Mucosa of rectum (tissue), 2 donors: ENCODE measurements around the gene RGS3.

Experiments
- H3K27ac ChIP-seq, 2 donors: one replicate each; pipeline ENCODE4 v1.7.0; 2013; ENCODE audit warnings: inconsistent platforms in 2 of 2, low read depth in 2 of 2, low read length in 2 of 2
- H3K27me3 ChIP-seq, 2 donors: one replicate each; pipeline ENCODE4 v1.7.0; 2013; ENCODE audit warnings: low read length in 2 of 2; ENCODE audit not compliant: control insufficient read depth in 2 of 2, insufficient read depth in 2 of 2
- H3K36me3 ChIP-seq, 2 donors: one replicate each; pipeline ENCODE4 v1.7.0; 2013; ENCODE audit warnings: low read length in 2 of 2; ENCODE audit not compliant: control insufficient read depth in 2 of 2, insufficient read depth in 2 of 2
- H3K4me1 ChIP-seq, 2 donors: one replicate each; pipeline ENCODE4 v1.7.0; 2013; ENCODE audit warnings: low read length in 2 of 2, mild to moderate bottlenecking in 1 of 2; ENCODE audit not compliant: control insufficient read depth in 2 of 2, insufficient read depth in 2 of 2
- H3K4me3 ChIP-seq, 2 donors: one replicate each; pipeline ENCODE4 v1.7.0; 2013; ENCODE audit warnings: low read length in 2 of 2
- H3K9ac ChIP-seq, 2 donors: one replicate each; pipeline ENCODE4 v1.7.0; 2013; ENCODE audit warnings: low read length in 2 of 2, low read depth in 1 of 2, mild to moderate bottlenecking in 1 of 2
- H3K9me3 ChIP-seq, 2 donors: one replicate each; pipeline ENCODE4 v1.7.0; 2013; ENCODE audit warnings: low read length in 2 of 2; ENCODE audit not compliant: control insufficient read depth in 2 of 2
- donor health status: healthy.
- donor health status: Normal muscosa, but diverticular disease.

The RGS3 gene

DNA sequence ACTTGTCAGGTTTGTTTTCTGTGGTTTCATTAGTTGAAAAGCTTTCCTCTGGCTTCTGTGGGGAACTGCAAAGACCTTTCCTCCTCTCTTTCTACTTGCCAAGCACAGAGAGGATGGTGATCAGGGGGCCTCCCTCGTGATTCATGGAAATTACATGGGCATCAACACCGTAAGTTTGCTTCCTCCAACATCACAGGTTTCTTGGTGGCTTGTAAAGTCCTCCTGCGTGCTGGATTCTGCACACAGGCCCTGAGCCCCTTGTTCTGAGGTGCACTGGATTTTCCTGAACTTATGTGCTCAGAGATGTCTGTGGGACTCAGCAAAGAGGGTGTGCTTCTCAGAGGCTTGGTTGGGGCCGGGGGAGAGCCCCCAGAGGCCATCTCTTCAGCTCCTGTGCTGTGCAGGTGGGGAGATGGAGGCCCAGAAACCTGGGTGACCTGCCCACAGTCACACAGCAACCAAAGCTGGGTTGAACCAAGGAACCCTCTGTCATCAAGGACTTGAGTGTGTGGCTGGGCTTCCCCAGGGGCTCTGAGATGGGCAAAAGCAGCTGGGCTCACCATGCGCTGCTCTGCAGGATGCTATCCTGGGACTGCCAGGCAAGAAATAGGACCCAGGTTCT is 36.5 kb downstream of the RGS3 start:
- Histone ChIP-seq H3K9me3 (no peaks in the 10 kb centered on the region), H3K4me3 (no peak overlapping the region), H3K4me1 (peaks cover 6 to 12% of the 10 kb centered on the region in 2 donors), H3K9ac (no peak overlapping the region), H3K36me3 (peaks cover 0 to 3% of the 10 kb centered on the region in 2 donors), H3K27ac (no peak overlapping the region), H3K27me3 (no peaks in the 10 kb centered on the region)

DNA sequence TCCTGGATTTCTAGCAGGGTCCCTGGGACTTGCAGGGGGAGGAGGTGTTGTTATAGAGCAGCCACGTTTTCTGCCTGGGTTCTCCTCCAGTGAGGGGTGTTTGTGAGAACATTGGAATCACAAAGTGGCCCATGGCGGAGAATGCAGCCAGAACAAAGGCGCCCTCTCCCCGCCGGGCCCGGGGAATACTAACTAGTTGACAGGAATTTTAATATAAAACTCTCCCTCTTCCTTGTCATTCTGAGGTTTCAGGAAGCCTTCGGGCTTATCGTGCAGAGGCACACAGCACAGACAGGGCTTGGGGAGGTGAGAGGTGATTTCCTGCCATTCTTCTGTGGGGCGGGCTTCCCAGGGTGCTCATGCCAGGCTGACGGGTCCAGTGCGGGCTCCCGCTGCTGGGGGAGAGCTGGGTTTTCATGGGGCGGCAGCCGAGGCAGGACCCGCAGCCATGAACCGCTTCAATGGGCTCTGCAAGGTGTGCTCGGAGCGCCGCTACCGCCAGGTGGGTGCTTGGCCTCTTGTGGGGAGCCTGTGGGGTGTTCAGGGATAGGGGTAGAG is 37.7 kb downstream of the RGS3 start:
- H3K27ac ChIP-seq = no peak overlapping the region
- H3K4me3 ChIP-seq = peak overlapping the region in 1 of 2 donors; percentile 41
- H3K4me1 ChIP-seq = peaks cover 10 to 16% of the 10 kb centered on the region in 2 donors
- peaks cover 0 to 3% of the 10 kb centered on the region in 2 donors for H3K36me3 ChIP-seq
- no peak overlapping the region for H3K9ac ChIP-seq
- H3K27me3 ChIP-seq = no peaks in the 10 kb centered on the region
- no peaks in the 10 kb centered on the region for H3K9me3 ChIP-seq

DNA sequence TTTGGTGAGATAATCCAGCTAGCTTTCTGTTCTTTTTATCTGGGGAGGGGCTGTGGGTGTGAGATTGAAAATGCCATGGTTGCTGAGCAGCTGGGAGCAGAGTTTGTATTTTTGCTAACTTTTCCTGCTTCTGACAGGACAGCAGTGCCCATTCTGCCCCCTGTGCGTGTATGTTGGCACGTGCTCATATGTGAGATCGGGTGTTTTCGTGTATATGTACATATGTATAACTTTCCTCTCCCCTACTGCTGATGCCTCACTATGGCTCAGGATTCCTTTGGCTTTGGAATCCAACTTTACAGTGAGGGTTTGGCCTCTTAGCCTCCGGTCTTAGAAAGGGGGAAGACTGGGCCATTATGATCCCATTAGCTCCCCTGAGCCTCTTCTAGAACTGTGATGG is 38.3 kb downstream of the RGS3 start:
- Histone ChIP-seq H3K4me1 (peaks cover 10 to 21% of the 10 kb centered on the region in 2 donors), H3K9ac (no peak overlapping the region), H3K4me3 (no peak overlapping the region)

DNA sequence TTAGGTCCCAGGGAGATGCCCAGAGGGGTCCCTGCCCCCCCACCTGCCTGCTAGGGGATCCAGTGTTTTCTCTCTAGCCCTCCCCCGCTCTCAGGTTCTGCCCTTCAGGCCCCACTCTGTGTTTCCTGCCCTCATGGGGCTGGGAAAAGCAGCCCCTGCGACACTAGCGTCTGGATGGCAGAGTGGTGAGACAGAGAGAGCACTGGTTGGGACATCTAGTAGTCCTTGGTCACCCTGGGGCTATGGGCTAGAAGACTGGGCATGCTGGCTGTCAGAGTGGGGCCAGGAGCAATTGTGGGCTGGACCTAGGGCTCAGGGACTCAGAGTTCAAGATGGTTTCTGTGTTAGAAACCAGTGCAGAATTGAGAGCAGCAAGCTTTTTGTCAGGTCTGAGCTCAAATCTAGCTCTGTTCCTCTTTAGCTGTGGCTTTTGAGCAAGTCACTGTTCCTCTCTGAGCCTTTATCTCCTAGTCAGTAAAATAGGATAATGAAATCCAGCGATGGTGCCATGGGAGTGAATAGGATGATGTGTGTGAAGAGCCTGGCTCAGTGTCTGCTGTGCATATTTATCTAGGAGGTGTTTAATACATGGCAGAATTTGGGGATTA is 39.0 kb downstream of the RGS3 start:
- Histone ChIP-seq H3K4me3 (peak overlapping the region in 1 of 2 donors; percentile 7), H3K9me3 (no peaks in the 10 kb centered on the region), H3K4me1 (peaks cover 10 to 24% of the 10 kb centered on the region in 2 donors), H3K9ac (no peak overlapping the region), H3K27ac (no peak overlapping the region), H3K27me3 (no peaks in the 10 kb centered on the region), H3K36me3 (peaks cover 0 to 3% of the 10 kb centered on the region in 2 donors)

More for the DNA sequence above, 38.3 kb downstream of the RGS3 start:
- Histone ChIP-seq H3K9me3 (no peaks in the 10 kb centered on the region), H3K36me3 (peaks cover 0 to 3% of the 10 kb centered on the region in 2 donors), H3K27me3 (no peaks in the 10 kb centered on the region), H3K27ac (no peak overlapping the region)

DNA sequence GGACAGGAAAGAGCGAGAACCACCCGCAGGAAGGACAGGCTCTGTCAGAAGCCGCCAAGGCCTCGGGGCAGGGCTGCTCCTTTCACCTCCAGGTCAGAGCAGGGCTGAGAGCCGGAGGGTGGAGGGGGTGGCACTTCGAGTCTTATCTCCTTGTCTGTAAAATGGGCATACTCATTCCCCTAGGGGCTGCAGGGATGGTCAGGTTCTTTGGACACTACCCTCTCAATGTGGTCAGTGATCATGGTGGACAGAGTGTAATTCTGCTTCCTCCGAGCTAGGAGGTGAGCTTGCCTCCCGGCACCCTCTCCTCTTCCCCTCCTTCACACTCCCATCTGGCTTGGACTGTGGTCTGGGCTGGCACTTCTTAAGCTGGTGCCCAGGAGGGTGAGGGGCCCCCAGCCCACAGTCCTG is 39.6 kb downstream of the RGS3 start:
- Histone ChIP-seq H3K4me3 (peak overlapping the region in 1 of 2 donors; percentile 7), H3K27ac (no peak overlapping the region), H3K9me3 (no peaks in the 10 kb centered on the region), H3K27me3 (no peaks in the 10 kb centered on the region), H3K36me3 (peaks cover 0 to 3% of the 10 kb centered on the region in 2 donors), H3K9ac (no peak overlapping the region), H3K4me1 (peaks cover 10 to 29% of the 10 kb centered on the region in 2 donors)

DNA sequence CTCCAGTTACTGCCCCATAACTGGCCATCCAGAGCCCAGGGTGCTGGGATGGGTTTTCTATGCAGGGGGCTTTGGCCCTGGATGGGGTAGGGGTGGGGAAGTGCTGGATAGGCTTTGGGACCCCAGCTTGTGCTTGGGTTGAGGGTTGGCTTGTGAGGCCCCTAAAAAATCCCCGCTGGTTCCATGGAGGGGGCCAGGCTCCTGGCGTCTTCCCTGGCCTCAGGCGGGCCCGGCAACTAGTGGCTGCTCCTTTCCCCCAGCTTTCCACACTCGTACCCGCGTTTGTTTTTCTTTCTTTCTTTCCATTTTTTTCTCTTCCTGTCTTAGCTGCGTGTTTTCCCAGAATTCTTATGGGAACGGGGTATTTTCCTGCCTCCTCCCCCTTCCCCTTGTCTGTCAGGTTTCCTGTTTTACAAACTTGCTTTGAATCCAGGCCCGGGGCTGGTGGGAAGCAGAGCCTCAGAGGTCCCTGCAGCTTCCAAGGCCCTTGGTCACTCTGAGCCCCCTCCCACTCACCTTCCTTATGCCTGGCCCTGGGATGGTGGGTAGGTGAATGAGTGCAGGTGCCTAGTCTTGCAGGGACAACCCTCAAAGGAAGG is 40.2 kb downstream of the RGS3 start:
- Histone ChIP-seq H3K27me3 (no peaks in the 10 kb centered on the region), H3K27ac (peak overlapping the region; percentile 76 to 87), H3K4me1 (peaks cover 15 to 34% of the 10 kb centered on the region in 2 donors), H3K9me3 (no peaks in the 10 kb centered on the region), H3K9ac (no peak overlapping the region), H3K36me3 (peaks cover 0 to 3% of the 10 kb centered on the region in 2 donors), H3K4me3 (peak overlapping the region in 1 of 2 donors; percentile 7)

DNA sequence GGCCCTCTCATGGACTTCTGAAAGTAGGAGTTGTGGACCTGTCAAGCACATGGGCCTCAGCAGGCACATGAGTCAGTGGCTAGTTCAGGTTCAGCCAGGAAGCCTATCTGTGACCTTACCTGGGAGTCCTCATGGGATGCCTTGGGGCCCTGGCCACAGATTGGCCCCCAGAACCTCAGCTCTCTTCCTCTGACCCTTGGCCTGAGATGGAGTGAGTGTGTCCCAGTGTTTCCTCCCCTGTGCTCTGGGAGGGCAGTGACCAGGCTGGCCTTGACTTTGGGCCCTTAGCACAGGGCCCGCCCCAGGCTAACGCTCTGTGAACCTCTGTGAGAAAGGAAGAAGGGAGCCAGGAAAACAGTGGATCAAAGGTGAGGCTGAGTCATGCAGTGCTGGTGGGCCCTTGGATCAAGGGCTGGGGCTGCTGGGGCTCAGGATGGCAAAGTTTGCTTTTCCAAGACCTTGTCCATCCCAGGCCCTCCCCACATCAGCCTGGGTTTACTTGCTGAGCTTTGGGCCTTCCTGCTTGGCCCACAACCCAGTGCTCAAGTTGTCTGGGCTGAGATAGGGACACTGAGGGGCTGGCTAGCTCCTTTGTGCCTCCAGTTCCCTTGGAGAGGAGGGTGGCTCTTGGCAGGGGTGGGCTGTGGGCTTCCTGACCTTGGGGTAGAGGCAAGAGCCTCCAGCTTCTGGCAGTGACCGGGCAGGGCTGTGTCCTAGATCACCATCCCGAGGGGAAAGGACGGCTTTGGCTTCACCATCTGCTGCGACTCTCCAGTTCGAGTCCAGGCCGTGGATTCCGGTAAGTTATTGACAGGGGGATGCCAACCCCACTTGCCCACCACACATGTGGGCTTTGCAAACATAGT is 41.4 kb downstream of the RGS3 start:
- Histone ChIP-seq H3K4me1 (peaks cover 21 to 44% of the 10 kb centered on the region in 2 donors), H3K4me3 (no peak overlapping the region), H3K27ac (peak overlapping the region; percentile 76 to 87), H3K9me3 (no peaks in the 10 kb centered on the region), H3K9ac (peak overlapping the region; percentile 41 to 48), H3K36me3 (no peaks in the 10 kb centered on the region), H3K27me3 (no peaks in the 10 kb centered on the region)

DNA sequence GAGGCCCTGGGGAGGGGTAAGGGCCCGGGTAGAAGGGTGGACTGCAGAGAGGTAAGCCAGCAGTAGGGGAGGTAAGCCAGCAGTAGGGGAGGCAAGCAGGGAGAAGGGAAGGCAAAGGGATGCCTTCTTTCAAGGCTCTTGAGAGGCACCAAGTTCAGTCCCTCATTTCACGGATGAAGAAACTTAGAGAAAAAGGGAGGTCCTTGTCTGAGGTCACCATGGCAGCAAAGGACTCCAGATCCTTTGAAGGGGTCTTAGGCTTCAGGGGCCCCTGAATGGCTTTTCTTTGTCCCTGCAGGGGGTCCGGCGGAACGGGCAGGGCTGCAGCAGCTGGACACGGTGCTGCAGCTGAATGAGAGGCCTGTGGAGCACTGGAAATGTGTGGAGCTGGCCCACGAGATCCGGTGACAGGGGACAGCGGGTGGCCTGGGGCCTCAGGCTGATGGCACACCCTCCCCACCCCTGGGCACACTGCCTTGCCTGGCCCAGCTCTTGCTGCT is 42.6 kb downstream of the RGS3 start:
- Histone ChIP-seq H3K9ac (no peak overlapping the region), H3K27ac (peak overlapping the region in 1 of 2 donors; percentile 9), H3K9me3 (no peaks in the 10 kb centered on the region), H3K4me3 (no peak overlapping the region), H3K27me3 (no peaks in the 10 kb centered on the region), H3K36me3 (no peaks in the 10 kb centered on the region), H3K4me1 (peaks cover 24 to 55% of the 10 kb centered on the region in 2 donors)

DNA sequence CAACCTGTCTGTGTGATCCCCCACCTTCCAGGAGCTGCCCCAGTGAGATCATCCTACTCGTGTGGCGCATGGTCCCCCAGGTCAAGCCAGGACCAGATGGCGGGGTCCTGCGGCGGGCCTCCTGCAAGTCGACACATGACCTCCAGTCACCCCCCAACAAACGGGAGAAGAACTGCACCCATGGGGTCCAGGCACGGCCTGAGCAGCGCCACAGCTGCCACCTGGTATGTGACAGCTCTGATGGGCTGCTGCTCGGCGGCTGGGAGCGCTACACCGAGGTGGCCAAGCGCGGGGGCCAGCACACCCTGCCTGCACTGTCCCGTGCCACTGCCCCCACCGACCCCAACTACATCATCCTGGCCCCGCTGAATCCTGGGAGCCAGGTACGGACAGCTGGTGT is 43.7 kb downstream of the RGS3 start:
- no peak overlapping the region for H3K4me3 ChIP-seq
- H3K27ac ChIP-seq = peak overlapping the region; percentile 65 to 88
- H3K9ac ChIP-seq = no peak overlapping the region
- peaks cover 34 to 65% of the 10 kb centered on the region in 2 donors for H3K4me1 ChIP-seq
- H3K36me3 ChIP-seq = no peaks in the 10 kb centered on the region
- no peaks in the 10 kb centered on the region for H3K27me3 ChIP-seq
- H3K9me3 ChIP-seq = no peaks in the 10 kb centered on the region
